HG03442 (cell line): ENCODE measurements around the gene ANTXR2.
"Not testable (repeated sequence)": the region's sequence is repeated elsewhere in the genome, so short reads cannot be mapped to it uniquely, and the experiment has no call there.

Experiments
- ATAC-seq: cut with Tn5 transposase; IDR thresholded peaks from one replicate; pipeline ENCODE4 v1.9.1; 2021; ENCODE audit warnings: mild to moderate bottlenecking, moderate library complexity; ENCODE audit not compliant: unreplicated experiment

ANTXR2 gene

GRCh38 chr4:79923281-79923680 is 149.7 kb downstream of the ANTXR2 start:
- no peak for ATAC-seq

GRCh38 chr4:79922011-79922410 is 151.0 kb downstream of the ANTXR2 start:
- no peak for ATAC-seq

- no peak for ATAC-seq
Observed at GRCh38 chr4:79920163-79920853, 152.7 kb downstream of the ANTXR2 start.

- ATAC-seq = no peak
Observed at GRCh38 chr4:79918292-79918691, 154.7 kb downstream of the ANTXR2 start.

GRCh38 chr4:79917246-79917645 is 155.8 kb downstream of the ANTXR2 start:
- peak; percentile 86 for ATAC-seq

GRCh38 chr4:79915246-79915645 is 157.8 kb downstream of the ANTXR2 start:
- no peak for ATAC-seq

- no peak for ATAC-seq
Observed at GRCh38 chr4:79913581-79913980, 159.4 kb downstream of the ANTXR2 start.

GRCh38 chr4:79907001-79907400 is 166.0 kb downstream of the ANTXR2 start:
- ATAC-seq = no peak

GRCh38 chr4:79906303-79906702 is 166.7 kb downstream of the ANTXR2 start:
- no peak for ATAC-seq

DNA sequence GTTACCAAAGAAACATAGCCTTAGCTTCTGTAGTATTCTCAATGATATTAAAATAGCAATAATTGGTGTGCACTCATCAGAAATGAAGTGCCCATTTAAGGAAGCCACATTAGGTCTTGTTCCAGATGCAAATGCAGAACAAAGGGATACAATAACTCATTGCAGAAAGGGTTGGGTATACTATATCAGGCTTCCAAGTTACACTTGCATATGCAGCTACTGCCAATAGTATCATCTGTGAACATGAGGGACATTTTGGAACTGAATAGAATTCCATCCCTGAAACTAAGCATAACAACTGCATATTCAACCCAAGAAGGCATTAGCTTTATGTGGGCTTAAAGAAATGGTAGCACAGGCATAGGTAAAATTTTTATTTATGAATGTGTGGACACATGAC is 167.8 kb downstream of the ANTXR2 start:
- ATAC-seq = no peak

DNA sequence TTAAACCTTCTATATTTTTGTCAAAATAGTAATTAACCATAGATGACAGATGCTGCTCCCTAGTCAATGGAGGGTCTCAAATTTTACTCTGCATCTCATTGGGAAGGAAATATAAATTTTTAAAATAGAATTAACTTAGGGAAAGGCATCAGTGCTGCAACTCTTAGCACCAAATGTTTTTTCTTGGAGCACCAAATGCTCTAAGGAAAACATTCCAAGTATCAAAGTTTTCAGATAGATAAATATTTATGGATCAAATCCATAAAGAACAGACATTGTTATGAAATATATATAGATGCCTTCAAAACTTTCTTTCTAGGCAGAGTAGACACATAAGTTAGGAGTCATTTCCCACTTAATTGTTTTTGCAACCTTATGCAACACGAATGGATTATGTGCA is 168.7 kb downstream of the ANTXR2 start:
- ATAC-seq = no peak

GRCh38 chr4:79900182-79900581 is 172.8 kb downstream of the ANTXR2 start:
- no peak for ATAC-seq

- ATAC-seq = no peak
Observed at GRCh38 chr4:79899481-79899880, 173.5 kb downstream of the ANTXR2 start.

GRCh38 chr4:79898055-79898454 is 175.0 kb downstream of the ANTXR2 start:
- no peak for ATAC-seq

- no peak for ATAC-seq
Observed at GRCh38 chr4:79897174-79897573, 175.9 kb downstream of the ANTXR2 start.

GRCh38 chr4:79893456-79893855 is 179.6 kb downstream of the ANTXR2 start:
- no peak for ATAC-seq

GRCh38 chr4:79889026-79889425 is 184.0 kb downstream of the ANTXR2 start:
- ATAC-seq = not testable (repeated sequence)

DNA sequence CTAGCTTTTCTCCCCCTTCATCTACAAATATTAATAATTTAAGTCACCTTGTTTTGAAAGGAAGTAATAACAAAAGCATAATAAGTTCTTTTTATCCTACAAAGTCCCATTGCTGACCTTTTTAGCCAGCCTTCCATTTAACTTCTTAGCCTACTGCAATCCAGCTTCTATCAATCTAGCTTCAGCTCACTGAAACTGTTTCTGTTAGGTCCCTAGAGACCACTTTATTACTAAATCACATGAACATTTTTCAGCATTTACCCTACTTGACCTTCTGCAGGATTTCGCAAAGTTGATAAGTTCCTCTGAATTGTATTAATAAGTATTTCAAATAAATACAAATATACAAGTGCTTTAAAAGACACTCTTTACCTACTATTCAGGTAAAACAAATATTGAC is 186.5 kb downstream of the ANTXR2 start:
- ATAC-seq = no peak

- ATAC-seq = no peak
Observed at GRCh38 chr4:79886021-79886420, 187.0 kb downstream of the ANTXR2 start.

GRCh38 chr4:79883290-79883689 is 189.7 kb downstream of the ANTXR2 start:
- no peak for ATAC-seq

- no peak for ATAC-seq
Observed at GRCh38 chr4:79882806-79883205, 190.2 kb downstream of the ANTXR2 start.

- ATAC-seq = no peak
Observed at GRCh38 chr4:79881407-79881806, 191.6 kb downstream of the ANTXR2 start.

GRCh38 chr4:79877511-79877910 is 195.5 kb downstream of the ANTXR2 start:
- ATAC-seq = no peak
